Mesendoderm (in vitro differentiated cells): ENCODE data around the gene RPUSD3.

Experiments
- DNase-seq: peaks from one replicate; pipeline ENCODE4 v3.0.0; 2013
- H2AK5ac ChIP-seq: 2 replicates; pipeline ENCODE4 v1.6.1; 2013; ENCODE audit warnings: low read length, inconsistent platforms
- H2BK120ac ChIP-seq: 2 replicates; pipeline ENCODE4 v1.6.1; 2013; ENCODE audit warnings: low read depth, mild to moderate bottlenecking, low read length, moderate library complexity, mixed read lengths
- H2BK15ac ChIP-seq: replicated peaks from 2 replicates; pipeline ENCODE4 v1.6.1; 2013; ENCODE audit warnings: low read depth, mild to moderate bottlenecking, moderate library complexity
- H2BK5ac ChIP-seq: 2 replicates; pipeline ENCODE4 v1.6.1; 2013; ENCODE audit warnings: low read length, inconsistent platforms
- H3K18ac ChIP-seq: 2 replicates; pipeline ENCODE4 v1.6.1; 2013; ENCODE audit warnings: mild to moderate bottlenecking, low read length, mixed read lengths
- H3K23ac ChIP-seq: one replicate; pipeline ENCODE4 v1.6.1; 2013; ENCODE audit warnings: low read length
- H3K27ac ChIP-seq: 2 replicates; pipeline ENCODE4 v1.5.1; 2013; ENCODE audit warnings: low read depth, mild to moderate bottlenecking, inconsistent platforms, low read length, moderate library complexity
- H3K27me3 ChIP-seq: 2 replicates; pipeline ENCODE4 v1.6.1; 2013; ENCODE audit warnings: low read length, control low read depth, mild to moderate bottlenecking, inconsistent platforms; ENCODE audit not compliant: insufficient read depth, poor library complexity
- H3K36me3 ChIP-seq: 2 replicates; pipeline ENCODE4 v1.6.1; 2013; ENCODE audit warnings: low read length, inconsistent platforms; ENCODE audit not compliant: control insufficient read depth, insufficient read depth
- H3K4ac ChIP-seq: one replicate; pipeline ENCODE4 v1.6.1; 2013; ENCODE audit warnings: low read depth, mild to moderate bottlenecking, low read length, moderate library complexity
- H3K4me1 ChIP-seq: 2 replicates; pipeline ENCODE4 v1.6.1; 2013; ENCODE audit warnings: low read depth, low read length, inconsistent platforms; ENCODE audit not compliant: control insufficient read depth
- H3K4me2 ChIP-seq: 2 replicates; pipeline ENCODE4 v1.6.1; 2013; ENCODE audit warnings: low read length
- H3K4me3 ChIP-seq: 2 replicates; pipeline ENCODE4 v1.5.1; 2013; ENCODE audit warnings: mild to moderate bottlenecking, low read length
- H3K56ac ChIP-seq: one replicate; pipeline ENCODE4 v1.6.1; 2013; ENCODE audit warnings: low read length
- H3K79me1 ChIP-seq: 2 replicates; pipeline ENCODE4 v1.6.1; 2013; ENCODE audit warnings: low read length, inconsistent platforms
- H3K79me2 ChIP-seq: 2 replicates; pipeline ENCODE4 v1.6.1; 2013; ENCODE audit warnings: mild to moderate bottlenecking, low read length; ENCODE audit not compliant: control insufficient read depth, insufficient read depth
- H3K9ac ChIP-seq: 2 replicates; pipeline ENCODE4 v1.6.1; 2013; ENCODE audit warnings: low read length, inconsistent platforms
- H4K5ac ChIP-seq: one replicate; pipeline ENCODE4 v1.6.1; 2013; ENCODE audit warnings: low read length
- H4K8ac ChIP-seq: one replicate; pipeline ENCODE4 v1.6.1; 2013; ENCODE audit warnings: low read depth, mild to moderate bottlenecking, control low read depth, low read length, moderate library complexity
- WGBS: extraction: QIAGEN DNeasy Blood & Tissue Kit; methylation state at CpG from one replicate; pipeline ENCODE4 v1.1.7; 2013; ENCODE audit warnings: low lambda C conversion rate, missing lambda C conversion rate; ENCODE audit not compliant: insufficient coverage; ENCODE audit errors: extremely low coverage; 5-methylcytosine and 5-hydroxymethylcytosine counted together

The RPUSD3 gene

GRCh38 chr3:9817436-9817835 lies 26.4 kb downstream of the RPUSD3 start:
- Histone ChIP-seq H3K4ac (no peak overlapping the region), H2BK120ac (no peak overlapping the region), H3K9ac (no peak overlapping the region), H3K4me1 (no peaks in the 10 kb centered on the region), H2BK15ac (no peak overlapping the region), H3K56ac (no peak overlapping the region), H3K79me2 (no peaks in the 10 kb centered on the region), H4K5ac (no peak overlapping the region), H3K18ac (no peak overlapping the region), H2AK5ac (no peak overlapping the region), H3K79me1 (no peaks in the 10 kb centered on the region), H3K23ac (no peak overlapping the region), H3K36me3 (no peaks in the 10 kb centered on the region), H2BK5ac (no peak overlapping the region), H3K27ac (no peak overlapping the region), H3K27me3 (no peaks in the 10 kb centered on the region), H4K8ac (no peak overlapping the region), H3K4me2 (no peak overlapping the region), H3K4me3 (no peak overlapping the region)
- DNase-seq, result no peak
- WGBS, result no CpG with 5 or more reads among the region's 6 CpGs

DNA sequence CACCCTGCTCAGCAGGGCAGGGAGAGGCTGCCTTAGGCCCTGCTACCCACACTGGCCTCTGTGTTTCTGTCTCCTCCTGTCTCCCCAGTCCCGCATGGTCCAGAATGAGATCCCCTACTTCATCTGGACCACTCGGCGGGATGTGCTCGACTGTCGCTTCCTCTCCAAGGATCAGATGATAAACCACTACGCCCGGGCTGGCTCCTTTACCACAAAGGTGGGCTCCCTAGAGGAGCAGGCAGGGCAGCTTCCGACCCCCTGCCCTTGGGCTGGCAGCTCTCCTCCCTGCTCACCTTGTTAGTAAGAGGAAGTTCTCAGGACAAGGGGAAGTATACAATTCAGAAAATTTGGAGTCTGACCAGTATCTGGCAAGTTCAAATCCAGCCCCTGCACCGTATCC lies 27.8 kb downstream of the RPUSD3 start:
- H3K4ac ChIP-seq, result no peak overlapping the region
- H2BK120ac ChIP-seq, result no peak overlapping the region
- WGBS, result no CpG with 5 or more reads among the region's 9 CpGs
- no peaks in the 10 kb centered on the region for H3K79me1 ChIP-seq
- no peak overlapping the region for H2BK15ac ChIP-seq
- no peaks in the 10 kb centered on the region for H3K27me3 ChIP-seq
- H3K23ac ChIP-seq, result no peak overlapping the region
- H3K27ac ChIP-seq, result no peak overlapping the region
- no peak overlapping the region for H4K8ac ChIP-seq
- no peak overlapping the region for H2BK5ac ChIP-seq
- no peak overlapping the region for H3K4me2 ChIP-seq
- DNase-seq, result no peak
- no peak overlapping the region for H2AK5ac ChIP-seq
- H3K4me3 ChIP-seq, result no peak overlapping the region
- H3K18ac ChIP-seq, result no peak overlapping the region
- no peaks in the 10 kb centered on the region for H3K4me1 ChIP-seq
- no peak overlapping the region for H3K9ac ChIP-seq
- H3K79me2 ChIP-seq, result no peaks in the 10 kb centered on the region
- no peaks in the 10 kb centered on the region for H3K36me3 ChIP-seq
- no peak overlapping the region for H4K5ac ChIP-seq
- H3K56ac ChIP-seq, result no peak overlapping the region

DNA sequence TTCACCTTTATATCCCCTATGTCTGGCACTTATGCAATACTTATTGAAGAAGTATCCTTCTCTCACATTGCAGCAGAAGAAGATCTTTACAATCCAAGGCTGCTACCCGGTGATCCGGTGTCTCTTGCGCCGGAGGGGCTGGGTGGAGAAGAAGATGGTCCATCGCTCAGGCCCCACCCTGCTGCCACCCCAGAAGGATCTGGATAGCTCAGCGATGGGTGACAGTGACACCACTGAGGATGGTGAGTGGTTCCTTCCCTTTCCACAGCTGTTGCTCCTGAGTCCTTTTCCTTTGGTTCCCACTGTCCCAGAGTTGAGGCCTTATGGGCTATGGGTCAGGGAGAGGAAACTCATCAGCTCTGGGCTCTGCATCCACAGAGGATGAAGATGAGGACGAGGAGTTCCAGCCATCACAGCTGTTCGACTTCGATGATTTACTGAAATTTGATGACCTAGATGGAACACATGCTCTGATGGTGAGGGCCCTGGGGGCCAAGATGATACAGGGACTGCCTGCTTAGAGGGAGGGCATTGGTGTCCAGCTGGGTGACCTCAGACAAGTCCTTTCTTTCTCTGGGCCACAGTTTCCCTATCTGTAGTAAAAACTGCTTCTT lies 30.8 kb downstream of the RPUSD3 start:
- DNase-seq, result no peak
- Histone ChIP-seq H3K27me3 (no peaks in the 10 kb centered on the region), H3K4me2 (no peak overlapping the region), H3K36me3 (no peaks in the 10 kb centered on the region), H3K56ac (no peak overlapping the region), H4K5ac (no peak overlapping the region), H3K18ac (no peak overlapping the region), H4K8ac (no peak overlapping the region), H3K23ac (no peak overlapping the region), H3K4me3 (no peak overlapping the region), H3K27ac (no peak overlapping the region), H3K79me1 (no peaks in the 10 kb centered on the region), H2BK5ac (no peak overlapping the region), H3K79me2 (no peaks in the 10 kb centered on the region), H2BK15ac (no peak overlapping the region), H3K4me1 (no peaks in the 10 kb centered on the region), H2AK5ac (no peak overlapping the region), H3K4ac (no peak overlapping the region), H3K9ac (no peak overlapping the region), H2BK120ac (no peak overlapping the region)
- no CpG with 5 or more reads among the region's 9 CpGs for WGBS

DNA sequence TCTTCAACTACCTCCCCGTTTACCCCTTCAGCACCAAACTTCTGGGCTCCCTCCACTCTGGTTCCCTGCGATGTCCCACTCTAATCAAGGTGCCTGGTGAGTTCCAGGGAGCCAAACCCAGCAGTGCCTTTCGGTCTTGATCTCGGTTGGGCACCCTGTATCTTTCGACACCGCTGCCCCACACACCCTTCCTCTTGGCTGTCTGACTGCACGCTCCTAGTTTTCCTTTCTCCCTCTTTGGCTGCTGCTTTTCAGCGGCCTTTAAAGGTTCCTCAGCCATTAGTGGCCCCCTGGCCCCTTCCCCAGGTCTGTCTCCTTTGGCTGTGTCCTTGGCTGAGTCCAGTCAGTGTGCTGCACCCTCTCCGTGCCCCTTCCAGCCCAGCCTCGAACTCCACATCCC lies 33.0 kb downstream of the RPUSD3 start:
- Histone ChIP-seq H2BK5ac (no peak overlapping the region), H3K27me3 (no peaks in the 10 kb centered on the region), H3K79me2 (no peaks in the 10 kb centered on the region), H2BK120ac (no peak overlapping the region), H3K79me1 (no peaks in the 10 kb centered on the region), H3K4me3 (no peak overlapping the region), H3K27ac (no peak overlapping the region), H3K23ac (no peak overlapping the region), H4K5ac (no peak overlapping the region), H4K8ac (no peak overlapping the region), H3K18ac (no peak overlapping the region), H3K4me2 (no peak overlapping the region), H3K56ac (peak overlapping the region; percentile 65), H2AK5ac (no peak overlapping the region), H3K36me3 (no peaks in the 10 kb centered on the region), H3K4ac (no peak overlapping the region), H3K4me1 (no peaks in the 10 kb centered on the region), H3K9ac (peak overlapping the region; percentile 39), H2BK15ac (no peak overlapping the region)
- no CpG with 5 or more reads among the region's 10 CpGs for WGBS
- no peak for DNase-seq

GRCh38 chr3:9810433-9810770 lies 33.4 kb downstream of the RPUSD3 start:
- H2BK5ac ChIP-seq, result no peak overlapping the region
- H3K56ac ChIP-seq, result peak overlapping the region; percentile 66
- peak overlapping the region; percentile 23 for H3K4me3 ChIP-seq
- no peaks in the 10 kb centered on the region for H3K36me3 ChIP-seq
- H3K27me3 ChIP-seq, result no peaks in the 10 kb centered on the region
- H2BK15ac ChIP-seq, result no peak overlapping the region
- H3K27ac ChIP-seq, result no peak overlapping the region
- H2AK5ac ChIP-seq, result no peak overlapping the region
- no peaks in the 10 kb centered on the region for H3K4me1 ChIP-seq
- peak; percentile 34 for DNase-seq
- peak overlapping the region; percentile 59 for H3K9ac ChIP-seq
- H3K79me2 ChIP-seq, result no peaks in the 10 kb centered on the region
- H3K4me2 ChIP-seq, result peak overlapping the region; percentile 56
- no peak overlapping the region for H3K4ac ChIP-seq
- WGBS, result no CpG with 5 or more reads among the region's 18 CpGs
- H4K8ac ChIP-seq, result no peak overlapping the region
- no peak overlapping the region for H3K23ac ChIP-seq
- peak overlapping the region; percentile 34 for H3K18ac ChIP-seq
- H4K5ac ChIP-seq, result no peak overlapping the region
- H2BK120ac ChIP-seq, result no peak overlapping the region
- H3K79me1 ChIP-seq, result no peaks in the 10 kb centered on the region
